OCI-LY7 (cell line): ENCODE results near the gene NMT1. TPM values are rescaled to one million over a fixed set of nuclear protein-coding genes. Genes with fewer than 3 reads are reported as not detected.

ENCODE experiments used
- BruUV-seq: library from RNA; stranded (reverse); fragments of 400-500 nt; replicated peaks from 2 replicates; lab custom pipeline; 2021; lab: Mats Ljungman, UMichigan
- CTCF ChIA-PET: fragments of 300-600 bp; sonication (Branson Sonifier 250); formaldehyde crosslinking; loops from one replicate; lab custom pipeline; 2022; ENCODE audit warnings: antibody characterized with exemption; ENCODE audit not compliant: unreplicated experiment; lab: Charles Lee
- POLR2A ChIA-PET: fragments of 300-600 bp; sonication (Branson Sonifier 250); formaldehyde crosslinking; loops from one replicate; lab custom pipeline; 2022; ENCODE audit warnings: antibody characterized with exemption; lab: Charles Lee
- DNase-seq: peaks from one replicate; pipeline ENCODE4 v3.0.0-alpha.2; 2015; ENCODE audit warnings: low spot score
- H2AFZ ChIP-seq: fragments of 200-600 bp; sonication (generic), shearing (Covaris generic); 2 replicates; pipeline ENCODE4 v1.6.1; 2014; ENCODE audit warnings: mild to moderate bottlenecking, antibody characterized with exemption, low read length, moderate library complexity
- H3K27ac ChIP-seq: fragments of 200-600 bp; sonication (generic); 2 replicates; pipeline ENCODE4 v1.5.1; 2014; ENCODE audit warnings: mixed run types, low read depth, mild to moderate bottlenecking, moderate library complexity, low read length, inconsistent platforms; ENCODE audit not compliant: poor library complexity, severe bottlenecking
- H3K36me3 ChIP-seq: fragments of 200-600 bp; sonication (generic); 2 replicates; pipeline ENCODE4 v1.6.1; 2014; ENCODE audit warnings: mild to moderate bottlenecking, antibody characterized with exemption, low read length, moderate library complexity, mixed read lengths; ENCODE audit not compliant: insufficient read depth
- H3K4me1 ChIP-seq: fragments of 200-600 bp; sonication (generic); 2 replicates; pipeline ENCODE4 v1.5.1; 2014; ENCODE audit warnings: mild to moderate bottlenecking, low read length; ENCODE audit not compliant: insufficient read depth, poor library complexity, severe bottlenecking
- H3K4me2 ChIP-seq: fragments of 200-600 bp; sonication (generic); 2 replicates; pipeline ENCODE4 v1.6.1; 2014; ENCODE audit warnings: mild to moderate bottlenecking, low read length
- H3K4me3 ChIP-seq: fragments of 200-600 bp; sonication (generic); 2 replicates; pipeline ENCODE4 v1.5.1; 2014; ENCODE audit warnings: mild to moderate bottlenecking, low read depth, low read length; ENCODE audit not compliant: poor library complexity, severe bottlenecking
- H3K79me2 ChIP-seq: fragments of 200-600 bp; sonication (generic); 2 replicates; pipeline ENCODE4 v1.6.1; 2016; ENCODE audit warnings: low read depth, mild to moderate bottlenecking, low read length, moderate library complexity, mixed read lengths; ENCODE audit not compliant: insufficient read depth
- H3K9me2 ChIP-seq: fragments of 200-600 bp; sonication (generic); 2 replicates; pipeline ENCODE4 v1.6.1; 2016; ENCODE audit warnings: mild to moderate bottlenecking, low read length, mixed read lengths; ENCODE audit not compliant: insufficient read depth
- H3K9me3 ChIP-seq: fragments of 200-600 bp; sonication (generic); 2 replicates; pipeline ENCODE4 v1.6.1; 2014; ENCODE audit warnings: mild to moderate bottlenecking, mixed run types, low read length, mixed read lengths
- H4K20me1 ChIP-seq: fragments of 200-600 bp; sonication (generic); 2 replicates; pipeline ENCODE4 v1.6.1; 2014; ENCODE audit warnings: mild to moderate bottlenecking, antibody characterized with exemption, low read length, moderate library complexity, mixed read lengths; ENCODE audit not compliant: insufficient read depth
- EZH2phosphoT487 ChIP-seq: fragments of 200-600 bp; sonication (generic); IDR thresholded peaks from 2 replicates; pipeline ENCODE4 v1.6.1; 2018; ENCODE audit warnings: low read depth, borderline replicate concordance, mild to moderate bottlenecking, mixed run types, antibody characterized with exemption, low read length, moderate library complexity, mixed read lengths
- intact Hi-C: fragments of 100-400 bp; cut with micrococcal nuclease; formaldehyde crosslinking; loops from one replicate; pipeline ENCODE4 v1.10.0; 2022; ENCODE audit not compliant: unreplicated experiment
- total RNA-seq, 2 experiments: library from RNA; depleted of rRNA in 1 of 2; stranded (reverse); fragments of >200 nt in 1 of 2; shearing (Covaris generic) in 1 of 2; gene quantifications; 2 replicates each; pipeline ENCODE4 v1.2.3, GENCODE V29; 2014 to 2022
- TF ChIP-seq, protein P1 (sequence below): fragments of 200-600 bp; sonication (generic); conservative IDR thresholded peaks from 2 replicates; pipeline ENCODE4 v1.5.1; 2014; ENCODE audit warnings: mild to moderate bottlenecking, antibody characterized with exemption, low read length, moderate library complexity, mixed read lengths

Gene NMT1
- total RNA-seq, 2 experiments from 2014 or later: 82.3 to 134 TPM

DNA sequence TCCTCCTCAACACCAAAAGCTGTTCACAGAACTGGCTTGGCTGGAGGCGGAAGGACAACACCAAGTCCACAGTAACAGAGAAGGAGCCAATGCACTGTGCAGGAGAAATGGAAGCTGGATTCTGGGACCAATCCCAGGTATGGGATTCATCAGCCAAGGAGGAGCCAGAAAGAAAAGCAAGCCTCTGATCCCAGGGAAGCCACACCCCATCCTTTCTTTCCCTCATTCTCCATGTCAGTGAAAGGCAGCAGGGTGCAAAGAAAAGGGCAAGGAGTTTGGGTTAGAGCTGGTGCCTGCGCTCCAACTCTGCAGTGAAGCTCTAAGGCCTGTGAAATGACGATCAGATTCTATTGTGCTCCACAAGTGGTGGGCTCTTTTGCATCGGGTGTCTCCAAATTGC is 20.7 kb upstream of the NMT1 start:
- TF ChIP-seq EZH2phosphoT487: no peak
- TF ChIP-seq, protein P1, sequence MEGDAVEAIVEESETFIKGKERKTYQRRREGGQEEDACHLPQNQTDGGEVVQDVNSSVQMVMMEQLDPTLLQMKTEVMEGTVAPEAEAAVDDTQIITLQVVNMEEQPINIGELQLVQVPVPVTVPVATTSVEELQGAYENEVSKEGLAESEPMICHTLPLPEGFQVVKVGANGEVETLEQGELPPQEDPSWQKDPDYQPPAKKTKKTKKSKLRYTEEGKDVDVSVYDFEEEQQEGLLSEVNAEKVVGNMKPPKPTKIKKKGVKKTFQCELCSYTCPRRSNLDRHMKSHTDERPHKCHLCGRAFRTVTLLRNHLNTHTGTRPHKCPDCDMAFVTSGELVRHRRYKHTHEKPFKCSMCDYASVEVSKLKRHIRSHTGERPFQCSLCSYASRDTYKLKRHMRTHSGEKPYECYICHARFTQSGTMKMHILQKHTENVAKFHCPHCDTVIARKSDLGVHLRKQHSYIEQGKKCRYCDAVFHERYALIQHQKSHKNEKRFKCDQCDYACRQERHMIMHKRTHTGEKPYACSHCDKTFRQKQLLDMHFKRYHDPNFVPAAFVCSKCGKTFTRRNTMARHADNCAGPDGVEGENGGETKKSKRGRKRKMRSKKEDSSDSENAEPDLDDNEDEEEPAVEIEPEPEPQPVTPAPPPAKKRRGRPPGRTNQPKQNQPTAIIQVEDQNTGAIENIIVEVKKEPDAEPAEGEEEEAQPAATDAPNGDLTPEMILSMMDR: no peak
- no peak overlapping the region for H3K4me2 ChIP-seq
- no peak overlapping the region for H2AFZ ChIP-seq
- no peaks in the 10 kb centered on the region for H3K79me2 ChIP-seq
- H3K9me3 ChIP-seq: no peaks in the 10 kb centered on the region
- no peaks in the 10 kb centered on the region for H3K9me2 ChIP-seq
- POLR2A ChIA-PET: interaction anchor here (0.6 to 2.2 kb wide), 3 partner anchors 9 to 39 kb away, joined by 3 to 13 read pairs (median 4); no protein-coding TSS in a partner anchor
- H3K4me1 ChIP-seq: peaks cover 8% of the 10 kb centered on the region
- no peak overlapping the region for H3K27ac ChIP-seq
- no peaks in the 10 kb centered on the region for H3K36me3 ChIP-seq
- BruUV-seq: no TSS peak
- H4K20me1 ChIP-seq: no peaks in the 10 kb centered on the region
- DNase-seq: no peak
- no peak overlapping the region for H3K4me3 ChIP-seq
- CTCF ChIA-PET: no interaction called here
- intact Hi-C loops: no loop called here

DNA sequence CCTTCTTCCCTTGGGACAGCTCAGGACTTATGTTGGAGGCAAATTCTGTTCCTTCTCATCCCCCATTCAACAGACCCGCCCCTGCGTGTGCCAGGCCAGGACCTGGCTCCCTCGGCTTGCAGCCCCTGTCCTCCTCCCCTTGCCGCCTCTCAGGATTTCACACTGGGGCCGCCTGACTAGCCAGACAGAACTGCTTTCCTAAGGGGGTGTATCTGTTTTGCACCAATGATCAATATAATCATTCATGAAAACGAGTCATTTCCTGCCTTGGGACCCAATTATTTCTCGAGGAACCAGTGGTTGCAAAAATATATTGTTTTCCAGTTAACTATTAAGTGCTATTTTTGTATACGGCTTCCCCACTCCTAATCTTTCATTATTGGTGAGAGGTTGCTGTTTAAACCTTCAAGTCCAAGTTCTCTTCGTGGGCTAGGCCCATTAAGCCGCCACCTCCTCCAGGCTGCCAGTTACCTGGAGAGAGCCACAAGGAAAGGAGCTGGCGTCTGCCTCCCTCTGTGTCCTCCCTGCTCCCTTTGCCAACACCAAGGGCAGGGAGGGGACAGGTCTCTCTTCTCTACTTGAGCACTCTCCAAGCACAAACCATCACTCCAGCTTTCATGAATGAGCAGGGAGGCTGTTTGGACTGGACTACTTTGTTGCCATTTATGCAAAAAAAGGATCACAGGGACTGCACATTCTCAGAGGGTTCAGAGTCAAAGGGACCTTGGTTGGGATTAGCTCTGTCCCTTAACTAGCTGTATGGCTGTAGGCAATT is 18.6 kb upstream of the NMT1 start:
- H3K27ac ChIP-seq: no peak overlapping the region
- intact Hi-C loops: no loop called here
- H2AFZ ChIP-seq: no peak overlapping the region
- H3K4me1 ChIP-seq: peaks cover 8% of the 10 kb centered on the region
- BruUV-seq: no TSS peak
- TF ChIP-seq EZH2phosphoT487: no peak
- TF ChIP-seq, protein P1: no peak
- no peaks in the 10 kb centered on the region for H3K9me2 ChIP-seq
- ChIA-PET POLR2A (interaction anchor here (0.7 kb wide), 1 partner anchor 18 kb away, joined by 4 read pairs; no protein-coding TSS in a partner anchor), CTCF (no interaction called here)
- H3K4me3 ChIP-seq: no peak overlapping the region
- DNase-seq: no peak
- no peaks in the 10 kb centered on the region for H3K36me3 ChIP-seq
- no peaks in the 10 kb centered on the region for H3K9me3 ChIP-seq
- no peak overlapping the region for H3K4me2 ChIP-seq
- H4K20me1 ChIP-seq: no peaks in the 10 kb centered on the region
- peaks cover 5% of the 10 kb centered on the region; the same call in 1 of the 2 replicates for H3K79me2 ChIP-seq
